NT2/D1 (cell line): Measurements from ENCODE around the gene ODC1.

Source experiments
- SUZ12 ChIP-seq: IDR thresholded peaks from 2 replicates; pipeline ENCODE4 v1.6.1; 2011; ENCODE audit not compliant: insufficient read length, insufficient read depth; ENCODE audit errors: extremely low read depth
- YY1 ChIP-seq: IDR thresholded peaks from 2 replicates; pipeline ENCODE4 v1.6.1; 2011; ENCODE audit not compliant: insufficient read length, insufficient read depth
- ZNF274 ChIP-seq: IDR thresholded peaks from 2 replicates; pipeline ENCODE4 v1.6.1; 2011; ENCODE audit warnings: mild to moderate bottlenecking, low read depth, low read length

- TF ChIP-seq YY1 (no peak), SUZ12 (no peak), ZNF274 (no peak)
Measured at GRCh38 chr2:10433947-10434885, 13.9 kb downstream of the ODC1 start.
